Measurements from ENCODE around the gene SERPING1.
"Not testable (repeated sequence)": the region's sequence is repeated elsewhere in the genome, so short reads cannot be mapped to it uniquely, and the experiment has no call there.

The SERPING1 gene

GRCh38 chr11:57647960-57648800, 50.7 kb downstream of the SERPING1 start:
- TF ChIP-seq CTCF (IDR thresholded peaks at IDR 0.05; ENCODE audit: low read depth, low read length): no peak
- H3K4me3 ChIP-seq (ENCODE audit: low read depth, low read length): peak overlapping the region; percentile 62

GRCh38 chr11:57648801-57649735, 51.6 kb downstream of the SERPING1 start:
- peak overlapping the region; percentile 62 for H3K4me3 ChIP-seq (ENCODE audit: low read depth, low read length)
- no peak for TF ChIP-seq CTCF (IDR thresholded peaks at IDR 0.05; ENCODE audit: low read depth, low read length)

- H3K4me3 ChIP-seq (ENCODE audit: low read depth, low read length): peak within 1 kb of the TSS; percentile 62
- TF ChIP-seq CTCF (IDR thresholded peaks at IDR 0.05; ENCODE audit: low read depth, low read length): no peak
These were observed 52.6 kb downstream of the SERPING1 start, which contains the start of gene YPEL4 for GRCh38 chr11:57649826-57650738. TSS of gene YPEL4 (minus strand) at chr11:57649912. CDS start at chr11:57647107, 2,805 bp downstream.

GRCh38 chr11:57650739-57651090, 53.2 kb downstream of the SERPING1 start:
- no peak overlapping the region for H3K4me3 ChIP-seq (ENCODE audit: low read depth, low read length)
- TF ChIP-seq CTCF (IDR thresholded peaks at IDR 0.05; ENCODE audit: low read depth, low read length): no peak

- TF ChIP-seq CTCF (IDR thresholded peaks at IDR 0.05; ENCODE audit: low read depth, low read length): no peak
- no peak overlapping the region for H3K4me3 ChIP-seq (ENCODE audit: low read depth, low read length)
These were observed 53.9 kb downstream of the SERPING1 start for GRCh38 chr11:57651408-57651807.

- H3K4me3 ChIP-seq (ENCODE audit: low read depth, low read length): not testable (repeated sequence)
These were observed 54.7 kb downstream of the SERPING1 start for GRCh38 chr11:57652230-57652629.

GRCh38 chr11:57652662-57653061, 55.2 kb downstream of the SERPING1 start:
- H3K4me3 ChIP-seq (ENCODE audit: low read depth, low read length): no peak overlapping the region
- TF ChIP-seq CTCF (IDR thresholded peaks at IDR 0.05; ENCODE audit: low read depth, low read length): no peak
